SK-N-SH (cell line): ENCODE results near the gene CTPS1. TPM values are rescaled to one million over a fixed set of nuclear protein-coding genes. Genes with fewer than 3 reads are reported as not detected.

ENCODE experiments used
- CTCF ChIA-PET: fragments of 300-600, 350-600 bp; formaldehyde crosslinking; extraction: SDS; loops from one replicate; lab custom pipeline; 2021; lab: Yijun Ruan, JAX
- POLR2A ChIA-PET: fragments of 350-600 bp; sonication (Branson Sonifier 250); formaldehyde crosslinking; extraction: SDS; loops from one replicate; lab custom pipeline; 2020; ENCODE audit warnings: antibody characterized with exemption, inconsistent platforms; lab: Yijun Ruan, JAX
- DNase-seq: peaks from one replicate; pipeline ENCODE4 v3.0.0; 2012
- H2AFZ ChIP-seq: fragments of 200-600 bp; sonication (generic); 2 replicates; pipeline ENCODE4 v1.8.1; 2016; ENCODE audit warnings: antibody characterized with exemption, mild to moderate bottlenecking, low read depth
- H3F3A ChIP-seq: fragments of 200-600 bp; sonication (generic); replicated peaks from 2 replicates; pipeline ENCODE3; 2016; ENCODE audit warnings: antibody characterized with exemption, mild to moderate bottlenecking; ENCODE audit not compliant: insufficient read depth
- H3K27ac ChIP-seq, 2 experiments: fragments of 200-500 bp in 1 of 2; fragments of 200-600 bp in 1 of 2; sonication (Bioruptor generic) in 1 of 2; sonication (generic), shearing (Covaris generic) in 1 of 2; 2 replicates each; pipeline versions ENCODE4 v1.5.1 to v1.6.1; 2014 to 2016; ENCODE audit warnings: low read depth in 2 of 2, inconsistent platforms in 1 of 2, low read length in 1 of 2, mild to moderate bottlenecking in 1 of 2, mixed read lengths in 1 of 2
- H3K27me3 ChIP-seq: fragments of 200-600 bp; sonication (generic), shearing (Covaris generic); 2 replicates; pipeline ENCODE4 v1.6.1; 2016; ENCODE audit warnings: mixed run types; ENCODE audit not compliant: insufficient read depth
- H3K36me3 ChIP-seq, 2 experiments: fragments of 200-500 bp in 1 of 2; fragments of 200-600 bp in 1 of 2; sonication (Bioruptor generic) in 1 of 2; sonication (generic) in 1 of 2; replicated peaks in 1 of 2; 2 replicates each; pipeline versions ENCODE3 to v1.5.1; 2014 to 2016; ENCODE audit warnings: low read length in 1 of 2, mild to moderate bottlenecking in 1 of 2; ENCODE audit not compliant: insufficient read depth in 2 of 2, control insufficient read depth in 1 of 2
- H3K4me1 ChIP-seq, 2 experiments: fragments of 200-500 bp in 1 of 2; fragments of 200-600 bp in 1 of 2; sonication (Bioruptor generic) in 1 of 2; sonication (generic), shearing (Covaris generic) in 1 of 2; 2 replicates each; pipeline versions ENCODE4 v1.5.1 to v1.6.1; 2014 to 2016; ENCODE audit warnings: low read depth in 1 of 2, low read length in 1 of 2, mixed run types in 1 of 2; ENCODE audit not compliant: insufficient read depth in 2 of 2, control insufficient read depth in 1 of 2
- H3K4me2 ChIP-seq: fragments of 200-600 bp; sonication (generic), shearing (Covaris generic); 2 replicates; pipeline ENCODE4 v1.6.1; 2017; ENCODE audit warnings: mixed run types
- H3K4me3 ChIP-seq, 2 experiments: fragments of 200-500 bp in 1 of 2; fragments of 200-600 bp in 1 of 2; sonication (Bioruptor generic) in 1 of 2; sonication (generic), shearing (Covaris generic) in 1 of 2; 2 replicates each; pipeline versions ENCODE4 v1.5.1 to v1.8.1; 2014 to 2016; ENCODE audit warnings: low read depth in 2 of 2, inconsistent platforms in 1 of 2, low read length in 1 of 2, mild to moderate bottlenecking in 1 of 2, mixed read lengths in 1 of 2, moderate library complexity in 1 of 2
- H3K79me2 ChIP-seq: fragments of 200-600 bp; sonication (generic); 2 replicates; pipeline ENCODE4 v1.8.1; 2017; ENCODE audit warnings: mild to moderate bottlenecking; ENCODE audit not compliant: insufficient read depth
- H3K9ac ChIP-seq: fragments of 200-600 bp; sonication (generic); 2 replicates; pipeline ENCODE4 v1.6.1; 2017; ENCODE audit warnings: mixed run types
- H3K9me2 ChIP-seq: fragments of 200-600 bp; sonication (generic); 2 replicates; pipeline ENCODE4 v1.6.1; 2017; ENCODE audit warnings: mixed run types
- H3K9me3 ChIP-seq: fragments of 200-600 bp; sonication (generic); 2 replicates; pipeline ENCODE4 v1.6.1; 2017; ENCODE audit warnings: mixed run types, mild to moderate bottlenecking, moderate library complexity
- H4K20me1 ChIP-seq: fragments of 200-600 bp; sonication (generic); 2 replicates; pipeline ENCODE4 v1.6.1; 2017; ENCODE audit warnings: mild to moderate bottlenecking, mixed run types; ENCODE audit not compliant: insufficient read depth
- CHD2 ChIP-seq: fragments of 150-350 bp; IDR thresholded peaks from 2 replicates; pipeline ENCODE4 v1.6.1; 2018; ENCODE audit warnings: low read length; ENCODE audit not compliant: partially characterized antibody
- CTCF ChIP-seq: fragments of 200-600 bp; sonication (generic); IDR thresholded peaks from 2 replicates; pipeline ENCODE4 v1.6.1; 2017; ENCODE audit warnings: antibody characterized with exemption, mild to moderate bottlenecking, moderate library complexity
- EP300 ChIP-seq, 2 experiments: IDR thresholded peaks; 2 replicates each; pipeline versions ENCODE4 v1.4.0 to v1.6.1; 2012; ENCODE audit warnings: borderline replicate concordance in 1 of 2, low read depth in 1 of 2, low read length in 1 of 2
- FOXM1 ChIP-seq: IDR thresholded peaks from 2 replicates; pipeline ENCODE4 v1.4.0; 2012; ENCODE audit warnings: low read depth, mild to moderate bottlenecking
- IRF3 ChIP-seq: fragments of 150-350 bp; IDR thresholded peaks from 2 replicates; pipeline ENCODE4 v1.6.1; 2016; ENCODE audit warnings: mild to moderate bottlenecking, low read depth, low read length
- JUND ChIP-seq: IDR thresholded peaks from 2 replicates; pipeline ENCODE4 v1.4.0; 2012
- MEF2A ChIP-seq: IDR thresholded peaks from 2 replicates; pipeline ENCODE4 v1.4.0; 2012; ENCODE audit warnings: low read depth, borderline replicate concordance
- MXI1 ChIP-seq: IDR thresholded peaks from 2 replicates; pipeline ENCODE4 v1.6.1; 2012; ENCODE audit warnings: mild to moderate bottlenecking, low read depth, low read length, improper control_type of control experiment
- NFIC ChIP-seq: IDR thresholded peaks from 2 replicates; pipeline ENCODE4 v1.4.0; 2012; ENCODE audit warnings: borderline replicate concordance
- PBX3 ChIP-seq: IDR thresholded peaks from 2 replicates; pipeline ENCODE4; 2012
- RFX5 ChIP-seq: IDR thresholded peaks from 2 replicates; pipeline ENCODE4 v1.6.1; 2012; ENCODE audit warnings: mild to moderate bottlenecking, improper control_type of control experiment, low read length
- SMC3 ChIP-seq: IDR thresholded peaks from 2 replicates; pipeline ENCODE4 v1.6.1; 2012; ENCODE audit warnings: low read depth, low read length, improper control_type of control experiment
- TAF1 ChIP-seq: IDR thresholded peaks from 2 replicates; pipeline ENCODE4 v1.6.1; 2012; ENCODE audit warnings: low read depth, mild to moderate bottlenecking, low read length, moderate library complexity, borderline replicate concordance
- TEAD4 ChIP-seq: IDR thresholded peaks from 2 replicates; pipeline ENCODE4 v1.4.0; 2012; ENCODE audit warnings: mild to moderate bottlenecking, borderline replicate concordance; ENCODE audit not compliant: insufficient read depth
- USF2 ChIP-seq: fragments of 150-350 bp; IDR thresholded peaks from 2 replicates; pipeline ENCODE4 v1.6.1; 2017; ENCODE audit warnings: antibody characterized with exemption, low read length, low read depth, borderline replicate concordance
- WGBS: methylation state at CpG from one replicate; pipeline ENCODE4 v1.1.6; 2017; ENCODE audit warnings: low lambda C conversion rate; 5-methylcytosine and 5-hydroxymethylcytosine counted together
- polyA plus RNA-seq, 3 experiments: library from polyadenylated mRNA; depleted of rRNA; stranded (reverse); fragments of >200 nt; gene quantifications; 2 replicates each; pipeline ENCODE4 v1.2.3, GENCODE V29; 2012

Gene CTPS1
- polyA plus RNA-seq, 1 of the 3 experiments (the other 2 are of a cell fraction): 34.5 TPM

- Histone ChIP-seq H3K9me2 (no peaks in the 10 kb centered on the region), H3K9me3 (no peaks in the 10 kb centered on the region), H3K36me3 (peaks cover 62 to 67% of the 10 kb centered on the region in 2 experiments), H3K4me3 (no peak overlapping the region), H3F3A (peaks cover 41% of the 10 kb centered on the region), H3K4me2 (peak overlapping the region; percentile 26; the same call in 1 of the 2 replicates), H2AFZ (no peak overlapping the region), H3K27me3 (no peaks in the 10 kb centered on the region), H3K9ac (peak overlapping the region; percentile 12; the same call in 1 of the 2 replicates), H3K27ac (peak overlapping the region; percentile 75 to 82), H4K20me1 (peaks cover 28% of the 10 kb centered on the region), H3K79me2 (peaks cover 53% of the 10 kb centered on the region; the same call in 1 of the 2 replicates), H3K4me1 (peaks cover 12 to 18% of the 10 kb centered on the region in 2 experiments)
- no peak for DNase-seq
- WGBS: 74% methylated on average over 9 of the region's 9 CpGs
- TF ChIP-seq TAF1 (no peak), NFIC (no peak), EP300 (IDR thresholded peaks at IDR 0.05; ENCODE audit: borderline replicate concordance in 1 of 2, low read depth in 1 of 2, low read length in 1 of 2) (no peak), USF2 (no peak), CTCF (no peak), CHD2 (no peak), IRF3 (no peak), MEF2A (no peak), JUND (no peak), RFX5 (no peak), SMC3 (no peak), TEAD4 (no peak), FOXM1 (no peak), PBX3 (no peak), MXI1 (no peak)
- ChIA-PET POLR2A (interaction anchor here (2.2 kb wide), 1 partner anchor 24 kb away, joined by 14 read pairs; the partner anchor contains the start of gene CTPS1), CTCF (interaction anchor here (0.7 to 3.0 kb wide), 12 partner anchors 8 to 176 kb away, joined by 3 to 16 read pairs (median 4); partner anchors contain the start of gene CTPS1)
These were observed 23.7 kb downstream of the CTPS1 start for GRCh38 chr1:41003127-41003639.
